Measurements from ENCODE around the gene GK.
"Not testable (repeated sequence)": the region's sequence is repeated elsewhere in the genome, so short reads cannot be mapped to it uniquely, and the experiment has no call there.

GK gene

DNA sequence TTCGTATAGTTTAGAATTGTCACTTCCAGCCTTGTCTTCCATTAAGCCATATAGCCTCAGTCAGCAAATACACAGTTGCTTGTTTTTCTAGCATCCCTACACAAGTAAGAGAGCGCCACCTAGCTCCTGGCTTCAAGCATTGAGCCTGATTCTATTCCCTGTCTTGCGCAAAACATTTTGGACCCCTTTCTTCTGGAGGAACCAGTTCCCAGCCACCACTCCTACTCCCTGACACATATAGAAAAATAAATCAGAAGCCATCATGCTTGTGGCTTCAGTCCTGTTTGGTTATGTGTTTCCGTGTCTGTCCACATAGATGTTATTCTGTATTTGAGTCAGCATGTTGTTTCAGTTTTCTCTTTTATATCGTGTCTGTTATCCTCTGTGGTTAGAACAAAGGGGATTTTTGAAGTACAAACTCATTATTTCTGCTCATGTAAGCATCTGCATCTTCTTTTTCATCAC is 59.9 kb downstream of the GK start:
- DNase-seq, result peak; percentile 70

DNA sequence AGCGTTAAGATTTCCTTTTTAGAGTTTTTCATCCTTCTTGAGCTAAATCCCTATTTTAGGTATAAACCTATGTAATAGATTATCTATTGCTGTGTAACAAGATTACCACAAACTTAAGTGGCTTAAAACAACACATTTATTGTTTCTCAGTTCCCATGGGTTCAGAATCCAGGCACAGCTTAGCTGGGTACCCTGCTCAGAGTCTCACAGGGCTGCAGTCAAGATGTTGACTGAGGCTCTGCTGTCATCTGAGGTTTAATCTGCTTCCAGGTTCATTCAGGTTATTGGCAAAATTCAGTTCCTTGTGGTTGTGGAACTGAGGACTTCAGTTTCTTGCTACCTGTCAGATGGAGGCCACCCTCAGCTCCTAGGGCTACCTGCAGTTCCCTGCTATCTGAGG is 60.9 kb downstream of the GK start:
- DNase-seq, result peak; percentile 48

DNA sequence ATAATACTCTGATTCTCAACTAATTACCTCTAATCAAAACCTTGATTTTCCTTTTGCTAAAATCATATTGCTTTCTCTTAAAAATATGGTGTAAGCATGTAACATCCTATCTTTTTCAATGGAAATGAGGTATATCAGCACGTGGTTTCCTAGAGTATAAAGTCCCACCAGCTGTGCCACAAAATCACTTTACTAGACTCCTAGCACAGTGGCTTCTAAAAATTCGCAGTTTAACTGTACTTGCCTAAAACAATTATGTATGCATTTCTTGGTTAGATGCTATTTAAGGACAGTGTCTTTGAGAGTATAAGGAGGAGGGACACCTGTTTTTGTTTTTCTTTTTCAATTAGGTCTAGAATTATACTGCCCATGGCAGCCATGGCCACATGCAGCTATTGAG is 62.8 kb downstream of the GK start:
- DNase-seq, result no peak

DNA sequence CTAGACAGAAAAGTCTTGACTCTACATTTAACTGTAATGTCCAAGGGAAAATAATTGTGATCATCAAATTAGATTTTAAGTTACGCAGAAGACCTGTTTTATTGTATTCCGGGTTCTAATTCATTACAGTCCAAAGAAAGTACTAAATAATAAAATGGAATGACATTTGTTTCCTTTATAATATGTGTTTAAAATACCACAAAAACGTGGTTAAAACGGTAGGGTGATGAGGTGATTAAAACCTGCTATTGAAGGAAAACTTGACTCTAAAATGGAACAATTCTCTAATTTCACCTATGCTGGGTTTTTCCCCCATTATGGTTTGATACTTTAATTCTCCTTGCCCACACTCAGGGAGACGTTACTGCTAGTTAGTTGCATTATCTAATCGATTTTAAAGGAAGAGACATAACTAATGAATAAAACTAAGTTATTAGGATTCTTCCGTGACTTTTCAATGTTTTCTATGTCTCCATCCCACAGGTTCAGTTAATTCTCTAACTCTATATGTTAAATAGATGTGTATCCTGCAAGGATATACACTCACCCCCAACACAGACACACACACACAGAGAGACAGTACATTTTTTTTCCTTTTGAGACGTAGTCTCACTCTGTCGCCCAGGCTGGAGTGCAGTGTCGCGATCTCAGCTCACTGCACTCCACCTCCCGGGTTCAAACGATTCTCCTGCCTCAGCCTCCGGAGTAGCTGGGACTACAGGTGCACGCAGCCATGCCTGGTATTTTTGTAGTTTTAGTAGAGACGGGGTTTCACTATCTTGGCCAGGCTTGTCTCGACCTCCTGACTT is 80.8 kb downstream of the GK start:
- DNase-seq, result no peak

DNA sequence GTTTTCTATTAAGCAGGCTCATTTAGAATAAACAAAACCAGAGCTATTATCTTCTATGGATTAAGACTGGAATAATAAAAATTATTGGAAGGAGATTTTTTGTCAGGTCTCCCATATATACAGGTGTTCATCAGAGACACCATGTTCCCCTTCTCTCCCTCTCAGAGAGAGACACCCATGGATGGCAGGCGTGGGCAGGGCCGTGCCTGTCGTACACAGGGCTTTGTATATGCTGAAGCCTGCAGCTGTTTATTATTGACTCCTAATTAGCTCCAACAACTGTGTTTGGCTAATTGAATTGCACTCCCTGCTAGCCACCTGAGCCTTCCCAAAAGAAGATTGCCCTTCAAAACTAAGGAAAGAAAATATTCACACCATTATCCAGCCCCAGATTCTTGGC is 81.6 kb downstream of the GK start:
- no peak for DNase-seq

DNA sequence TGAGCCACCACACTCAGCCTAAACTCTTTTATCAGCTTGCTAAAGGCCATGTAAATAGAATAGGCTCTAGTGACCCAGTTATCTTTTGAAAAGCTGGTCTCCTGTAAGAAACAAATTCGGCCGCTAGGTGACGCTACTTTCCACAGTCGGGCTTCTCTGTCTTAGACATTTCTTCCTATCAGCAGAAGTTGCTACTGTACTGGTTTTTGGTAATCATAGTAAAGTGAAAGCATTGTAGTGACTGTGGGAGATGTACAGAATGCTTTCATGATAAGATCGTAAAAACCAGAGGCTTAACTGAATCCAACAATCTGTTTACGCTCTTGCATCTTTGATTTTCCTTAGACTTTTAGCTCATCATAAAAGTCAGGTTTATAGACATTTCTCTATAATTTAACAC is 82.6 kb downstream of the GK start:
- DNase-seq, result peak; percentile 84

DNA sequence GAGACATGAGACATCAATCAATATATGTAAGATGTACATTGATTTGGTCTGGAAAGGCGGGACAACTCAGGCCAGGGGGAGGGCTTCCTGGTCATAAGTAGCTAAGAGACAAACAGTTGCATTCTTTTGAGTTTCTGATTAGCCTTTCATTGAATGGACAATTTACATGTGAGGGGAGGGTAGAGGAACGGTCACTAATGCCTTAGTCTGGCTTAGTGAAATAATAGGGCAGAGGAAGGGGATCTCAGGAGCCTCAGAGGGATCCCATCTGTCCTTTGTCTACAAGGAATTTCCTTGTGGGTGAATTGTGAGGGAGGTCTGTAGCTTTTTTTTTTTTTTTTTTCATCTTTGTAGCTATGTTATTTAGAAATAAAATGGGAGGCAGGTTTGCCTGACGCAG is 88.3 kb downstream of the GK start:
- DNase-seq, result peak; percentile 76

DNA sequence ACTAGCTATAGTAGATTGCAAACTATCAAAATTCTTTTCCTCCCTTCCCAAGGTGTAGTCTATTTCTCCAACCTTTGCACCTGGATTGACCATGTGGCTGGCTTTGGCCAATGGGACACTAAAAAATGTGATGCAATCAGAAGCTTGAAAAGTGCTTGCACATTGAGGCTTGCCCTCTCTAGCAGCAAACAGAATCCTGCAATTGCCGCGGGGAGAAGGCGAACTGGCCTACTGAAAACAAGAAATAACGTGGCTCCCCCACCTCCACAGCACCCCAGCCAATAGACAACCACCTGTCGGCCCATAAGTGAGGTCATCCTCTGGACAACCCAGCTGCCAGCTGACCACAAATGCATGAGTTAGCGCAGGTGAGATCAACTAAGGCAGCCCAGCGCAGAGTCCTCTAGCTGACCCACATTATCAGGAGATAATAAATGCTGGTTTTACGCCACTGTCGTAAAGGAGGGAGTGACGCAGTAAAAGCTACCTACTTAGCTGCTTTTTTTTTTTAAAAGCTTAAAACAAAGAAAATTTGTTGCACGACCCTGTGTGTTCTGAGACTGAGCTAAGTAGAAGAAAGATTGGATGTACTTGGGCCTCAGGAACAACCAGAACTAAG is 95.2 kb downstream of the GK start:
- DNase-seq, result no peak

DNA sequence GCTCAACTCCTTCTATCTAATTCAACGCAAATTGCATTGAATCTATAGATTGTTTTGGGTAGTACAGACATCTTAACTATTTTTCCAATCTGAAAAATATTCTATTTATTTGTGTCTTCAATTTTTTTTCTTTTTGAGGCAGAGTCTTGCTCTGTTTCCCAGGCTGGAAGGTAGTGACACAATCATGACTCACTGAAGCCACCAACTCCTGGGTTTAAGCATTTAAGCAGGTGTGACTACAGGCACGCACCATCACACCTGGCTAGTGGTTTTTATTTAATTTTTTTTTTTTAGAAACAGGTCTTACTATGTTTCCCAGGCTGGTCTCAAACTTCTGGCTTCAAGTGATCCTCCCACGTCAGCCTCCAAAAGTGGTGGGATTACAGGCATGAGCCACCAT is 98.3 kb downstream of the GK start:
- no peak for DNase-seq

DNA sequence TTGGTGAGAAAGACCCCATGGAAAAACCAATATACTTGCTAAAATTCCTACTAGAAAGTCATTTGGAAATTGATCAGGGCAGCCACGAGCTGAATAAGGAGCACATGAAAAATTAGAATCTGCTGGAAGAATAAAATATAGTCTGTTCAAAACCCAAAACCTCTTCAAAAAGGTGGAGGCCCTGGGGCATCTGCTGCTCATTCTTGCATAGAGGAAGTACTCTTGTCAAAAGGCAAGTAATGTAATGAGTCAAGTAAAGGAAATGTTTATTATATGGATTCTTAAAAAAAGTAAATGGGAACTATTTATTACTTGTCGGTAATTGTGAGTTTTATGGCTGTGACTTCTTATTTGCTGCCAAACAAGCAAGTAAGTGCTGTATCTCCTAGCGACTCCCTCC is 109.5 kb downstream of the GK start:
- no peak for DNase-seq

DNA sequence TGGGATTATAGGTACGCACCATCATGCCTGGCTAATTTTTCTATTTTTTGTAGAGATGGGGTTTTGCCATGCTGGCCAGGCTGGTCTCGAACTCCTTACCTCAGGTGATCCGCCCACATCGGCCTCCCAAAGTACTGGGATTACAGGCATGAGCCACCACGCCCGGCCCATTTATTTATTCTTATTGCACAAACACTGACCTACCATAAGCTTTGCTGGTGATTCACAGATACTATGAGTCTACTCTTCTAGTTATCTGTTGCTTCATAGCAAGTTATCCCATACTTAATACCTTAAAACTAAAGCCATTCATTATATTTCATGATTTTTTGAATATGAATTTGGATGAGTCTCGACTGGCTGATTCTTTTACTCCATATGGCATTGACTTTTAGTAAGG is 120.5 kb downstream of the GK start:
- not testable (repeated sequence) for DNase-seq

DNA sequence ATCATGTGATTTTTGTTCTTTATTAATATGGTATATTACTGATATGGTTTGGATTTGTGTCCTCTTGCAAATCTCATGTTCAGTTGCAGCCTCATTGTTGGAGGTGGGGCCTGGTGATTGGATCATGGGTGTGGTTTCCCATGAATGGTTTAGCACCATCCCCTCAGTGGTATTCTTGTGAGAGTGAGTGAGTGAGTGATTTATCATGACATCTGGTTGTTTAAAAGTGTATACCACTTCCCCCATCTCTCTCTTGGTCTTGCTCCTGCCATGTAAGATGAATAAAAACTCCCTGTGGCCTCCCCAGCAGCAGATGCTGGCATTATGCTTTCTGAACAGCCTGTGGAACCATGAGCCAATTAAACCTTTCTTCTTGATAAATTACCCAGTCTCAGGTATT is 124.4 kb downstream of the GK start:
- DNase-seq, result peak; percentile 59

DNA sequence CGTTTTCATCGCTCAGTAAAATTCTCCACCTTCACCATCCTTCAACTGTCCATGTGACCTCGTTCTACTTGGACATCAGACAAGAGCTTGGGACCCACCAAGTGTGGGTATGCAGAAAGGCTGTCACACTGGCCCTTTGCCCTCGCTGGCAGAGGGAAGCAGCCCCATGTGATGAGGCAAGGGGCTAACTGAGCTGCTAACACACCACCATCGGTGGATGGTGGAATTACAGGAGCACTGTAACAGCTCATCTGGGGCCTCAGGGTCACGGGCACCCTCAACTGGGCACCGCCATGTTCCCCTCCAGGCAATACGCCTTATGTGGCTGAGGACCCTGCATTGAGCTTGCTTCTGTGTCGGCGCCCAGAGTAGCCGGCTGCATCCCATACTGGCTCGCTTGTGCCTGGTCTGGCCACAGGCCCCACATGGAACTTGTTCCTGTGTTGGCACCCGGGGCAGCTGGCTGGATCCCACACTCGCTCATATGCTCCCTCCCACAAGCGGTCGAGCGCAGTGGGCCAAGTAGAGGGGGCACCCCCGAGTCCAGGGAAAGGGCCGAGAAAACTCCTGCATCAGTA is 126.3 kb downstream of the GK start:
- no peak for DNase-seq

Measured in NCI-H82 (cell line).